Astrocyte (in vitro differentiated cells and primary cell): Measurements from ENCODE around the gene TP73. TPM values are rescaled to one million over a fixed set of nuclear protein-coding genes. Genes with fewer than 3 reads are reported as not detected.

Experiments used
- DNase-seq: peaks from one replicate; pipeline ENCODE4 v3.0.0-alpha.2; 2010; ENCODE audit warnings: low read depth
- FAIRE-seq: peaks from 2 replicates; lab custom pipeline; 2011; peaks lifted over from hg19 to GRCh38; lab: Jason Lieb, UNC
- H2AFZ ChIP-seq: 2 replicates; pipeline ENCODE4 v1.6.0; 2012; ENCODE audit warnings: low read depth, low read length, inconsistent platforms
- H3K27ac ChIP-seq: 2 replicates; pipeline ENCODE4 v1.5.1; 2011; ENCODE audit warnings: low read depth, low read length, inconsistent platforms
- H3K27me3 ChIP-seq: 2 replicates; pipeline ENCODE4 v1.6.0; 2011; ENCODE audit warnings: low read length, inconsistent platforms; ENCODE audit not compliant: insufficient read depth
- H3K36me3 ChIP-seq: 2 replicates; pipeline ENCODE4 v1.5.1; 2011; ENCODE audit warnings: low read length, inconsistent platforms; ENCODE audit not compliant: insufficient read depth
- H3K4me1 ChIP-seq: 2 replicates; pipeline ENCODE4 v1.5.1; 2011; ENCODE audit warnings: low read length, inconsistent platforms; ENCODE audit not compliant: insufficient read depth
- H3K4me2 ChIP-seq: 2 replicates; pipeline ENCODE4 v1.6.0; 2012; ENCODE audit warnings: low read length, inconsistent platforms
- H3K4me3 ChIP-seq: 2 replicates; pipeline ENCODE4 v1.5.1; 2011; ENCODE audit warnings: low read depth, mild to moderate bottlenecking, low read length, inconsistent platforms; ENCODE audit not compliant: insufficient read depth
- H3K79me2 ChIP-seq: 2 replicates; pipeline ENCODE4 v1.6.0; 2012; ENCODE audit warnings: mild to moderate bottlenecking, low read length, inconsistent platforms; ENCODE audit not compliant: insufficient read depth
- H3K9ac ChIP-seq: 2 replicates; pipeline ENCODE4 v1.6.0; 2012; ENCODE audit warnings: mild to moderate bottlenecking, low read length, inconsistent platforms
- H3K9me3 ChIP-seq: 2 replicates; pipeline ENCODE4 v1.5.1; 2012; ENCODE audit warnings: low read depth, mild to moderate bottlenecking, low read length, inconsistent platforms; ENCODE audit not compliant: insufficient read depth
- H4K20me1 ChIP-seq: 2 replicates; pipeline ENCODE4 v1.6.0; 2012; ENCODE audit warnings: low read length, inconsistent platforms; ENCODE audit not compliant: insufficient read depth
- H3K27ac Mint-ChIP-seq: one replicate; pipeline ENCODE4 v1.8.0; 2021; ENCODE audit warnings: mild to moderate bottlenecking, mixed read lengths; ENCODE audit not compliant: unreplicated experiment
- H3K27me3 Mint-ChIP-seq: one replicate; pipeline ENCODE4 v1.8.0; 2021; ENCODE audit warnings: low read depth, mixed read lengths; ENCODE audit not compliant: unreplicated experiment
- H3K36me3 Mint-ChIP-seq: one replicate; pipeline ENCODE4 v1.8.0; 2021; ENCODE audit warnings: low read depth, mixed read lengths; ENCODE audit not compliant: unreplicated experiment
- H3K4me1 Mint-ChIP-seq: one replicate; pipeline ENCODE4 v1.8.0; 2021; ENCODE audit warnings: low read depth, mixed read lengths; ENCODE audit not compliant: unreplicated experiment
- H3K4me3 Mint-ChIP-seq: one replicate; pipeline ENCODE4 v1.8.0; 2021; ENCODE audit warnings: mild to moderate bottlenecking, moderate library complexity, mixed read lengths; ENCODE audit not compliant: unreplicated experiment
- H3K9me3 Mint-ChIP-seq: one replicate; pipeline ENCODE4 v1.8.0; 2021; ENCODE audit warnings: mild to moderate bottlenecking, mixed read lengths; ENCODE audit not compliant: unreplicated experiment
- CTCF ChIP-seq: IDR thresholded peaks from 2 replicates; pipeline ENCODE4 v1.5.1; 2011; ENCODE audit warnings: low read depth, mild to moderate bottlenecking, inconsistent platforms, low read length, moderate library complexity; ENCODE audit not compliant: insufficient read depth
- EZH2 ChIP-seq: IDR thresholded peaks from 2 replicates; pipeline ENCODE4 v1.6.1; 2012; ENCODE audit warnings: mild to moderate bottlenecking, low read length, inconsistent platforms; ENCODE audit not compliant: insufficient read depth
- total RNA-seq: library from RNA; stranded (reverse); gene quantifications from 2 replicates; pipeline ENCODE4 v1.2.1, GENCODE V29; 2021

The TP73 gene
- total RNA-seq, 1 donor from 2014 or later: 0.18 TPM

GRCh38 chr1:3740752-3741151, 88.4 kb downstream of the TP73 start:
- peaks cover 7% of the 10 kb centered on the region for H3K36me3 ChIP-seq
- no peak overlapping the region for H3K4me2 ChIP-seq
- H3K36me3 Mint-ChIP-seq: peaks cover 8% of the 10 kb centered on the region
- no peak overlapping the region for H3K9ac ChIP-seq
- no peak overlapping the region for H3K27ac ChIP-seq
- no peaks in the 10 kb centered on the region for H3K9me3 ChIP-seq
- H3K4me1 ChIP-seq: no peaks in the 10 kb centered on the region
- H3K4me3 ChIP-seq: no peak overlapping the region
- H3K27me3 Mint-ChIP-seq: no peaks in the 10 kb centered on the region
- no peak for DNase-seq
- TF ChIP-seq EZH2: no peak
- no peak for TF ChIP-seq CTCF
- peaks cover 3% of the 10 kb centered on the region for H3K79me2 ChIP-seq
- H3K4me1 Mint-ChIP-seq: no peaks in the 10 kb centered on the region
- FAIRE-seq: no peak
- H2AFZ ChIP-seq: no peak overlapping the region
- H3K4me3 Mint-ChIP-seq: no peak overlapping the region
- no peaks in the 10 kb centered on the region for H3K27me3 ChIP-seq
- no peak overlapping the region for H3K27ac Mint-ChIP-seq
- peaks cover 31% of the 10 kb centered on the region for H4K20me1 ChIP-seq
- H3K9me3 Mint-ChIP-seq: no peaks in the 10 kb centered on the region

GRCh38 chr1:3741566-3742438, 89.5 kb downstream of the TP73 start:
- Histone ChIP-seq H3K36me3 (peaks cover 7% of the 10 kb centered on the region), H3K4me1 (peaks cover 3% of the 10 kb centered on the region), H3K9me3 (no peaks in the 10 kb centered on the region), H3K79me2 (peaks cover 3% of the 10 kb centered on the region), H2AFZ (no peak overlapping the region), H3K27ac (no peak overlapping the region), H4K20me1 (peaks cover 37% of the 10 kb centered on the region), H3K4me3 (no peak overlapping the region), H3K27me3 (no peaks in the 10 kb centered on the region), H3K9ac (no peak overlapping the region), H3K4me2 (no peak overlapping the region)
- Mint-ChIP-seq H3K27me3 (no peaks in the 10 kb centered on the region), H3K4me1 (no peaks in the 10 kb centered on the region), H3K27ac (no peak overlapping the region), H3K4me3 (no peak overlapping the region), H3K36me3 (peaks cover 10% of the 10 kb centered on the region), H3K9me3 (no peaks in the 10 kb centered on the region)
- TF ChIP-seq CTCF: no peak
- TF ChIP-seq EZH2: no peak
- FAIRE-seq (no peak), DNase-seq (no peak)
